MM.1S (cell line): ENCODE data around the gene PRPH2.

Experiments used
- DNase-seq: peaks from one replicate; pipeline ENCODE4 v3.0.0-alpha.2; 2015
- H2AFZ ChIP-seq: fragments of 300-600 bp; sonication (generic); 2 replicates; pipeline ENCODE4 v1.6.0; 2016; ENCODE audit warnings: antibody characterized with exemption, low read length
- H3F3A ChIP-seq: fragments of 300-600 bp; sonication (generic); 2 replicates; pipeline ENCODE4 v1.6.1; 2016; ENCODE audit warnings: mild to moderate bottlenecking, antibody characterized with exemption, low read length, moderate library complexity, mixed read lengths; ENCODE audit not compliant: insufficient read depth
- H3K27ac ChIP-seq: fragments of 300-600 bp; sonication (generic); 2 replicates; pipeline ENCODE4 v1.5.1; 2016; ENCODE audit warnings: mild to moderate bottlenecking, low read length
- H3K27me3 ChIP-seq: fragments of 300-600 bp; sonication (generic); replicated peaks from 2 replicates; pipeline ENCODE4 v1.6.0; 2016; ENCODE audit warnings: low read length; ENCODE audit not compliant: insufficient read depth
- H3K36me3 ChIP-seq: fragments of 300-600 bp; sonication (generic); replicated peaks from 2 replicates; pipeline ENCODE4 v1.6.1; 2016; ENCODE audit warnings: mild to moderate bottlenecking, low read length, mixed read lengths; ENCODE audit not compliant: insufficient read depth
- H3K4me1 ChIP-seq: fragments of 300-600 bp; sonication (generic); 2 replicates; pipeline ENCODE4 v1.6.1; 2016; ENCODE audit warnings: low read length, mixed read lengths
- H3K4me2 ChIP-seq: fragments of 300-600 bp; sonication (generic); 2 replicates; pipeline ENCODE4 v1.6.0; 2016; ENCODE audit warnings: low read depth, low read length
- H3K4me3 ChIP-seq: fragments of 300-600 bp; sonication (generic); 2 replicates; pipeline ENCODE4 v1.5.1; 2016; ENCODE audit warnings: low read length, mixed read lengths
- H3K79me2 ChIP-seq: fragments of 300-600 bp; sonication (generic); 2 replicates; pipeline ENCODE4 v1.6.1; 2016; ENCODE audit warnings: mixed run types, low read length, mixed read lengths
- H3K9ac ChIP-seq: fragments of 300-600 bp; sonication (generic); 2 replicates; pipeline ENCODE4 v1.6.1; 2016; ENCODE audit warnings: low read length, mixed read lengths
- H3K9me2 ChIP-seq: fragments of 300-600 bp; sonication (generic); replicated peaks from 2 replicates; pipeline ENCODE4 v1.6.1; 2016; ENCODE audit warnings: mild to moderate bottlenecking, low read length, mixed read lengths; ENCODE audit not compliant: insufficient read depth
- H3K9me3 ChIP-seq: fragments of 300-600 bp; sonication (generic); replicated peaks from 2 replicates; pipeline ENCODE4 v1.6.1; 2016; ENCODE audit warnings: mild to moderate bottlenecking, low read length, mixed read lengths; ENCODE audit not compliant: insufficient read depth
- H4K20me1 ChIP-seq: fragments of 300-600 bp; sonication (generic); 2 replicates; pipeline ENCODE4 v1.6.1; 2016; ENCODE audit warnings: mild to moderate bottlenecking, low read length, moderate library complexity, mixed read lengths; ENCODE audit not compliant: insufficient read depth
- CTCF ChIP-seq: fragments of 300-600 bp; sonication (generic); IDR thresholded peaks from 2 replicates; pipeline ENCODE4 v1.5.1; 2016; ENCODE audit warnings: antibody characterized with exemption, low read length, mixed read lengths
- EZH2 ChIP-seq: fragments of 300-600 bp; sonication (generic); optimal IDR thresholded peaks from 2 replicates; pipeline ENCODE3; 2017; ENCODE audit warnings: low read depth, mild to moderate bottlenecking, antibody characterized with exemption, low read length, mixed read lengths
- EZH2phosphoT487 ChIP-seq: fragments of 300-600 bp; sonication (generic); IDR thresholded peaks from 2 replicates; pipeline ENCODE4 v1.6.1; 2018; ENCODE audit warnings: antibody characterized with exemption, low read length

The PRPH2 gene

GRCh38 chr6:42693725-42694323 lies 28.6 kb downstream of the PRPH2 start:
- H3K9ac ChIP-seq = no peak overlapping the region
- H3K27me3 ChIP-seq = no peaks in the 10 kb centered on the region
- no peaks in the 10 kb centered on the region for H3K9me2 ChIP-seq
- 0 out of 2 replicates have a peak, but pooled peaks cover 4% of the 10 kb centered on the region for H3K36me3 ChIP-seq
- H3K4me3 ChIP-seq = no peak overlapping the region
- no peaks in the 10 kb centered on the region for H3F3A ChIP-seq
- H4K20me1 ChIP-seq = no peaks in the 10 kb centered on the region
- H2AFZ ChIP-seq = no peak overlapping the region
- no peaks in the 10 kb centered on the region for H3K4me1 ChIP-seq
- DNase-seq = no peak
- no peak for TF ChIP-seq EZH2
- TF ChIP-seq CTCF = no peak
- no peak for TF ChIP-seq EZH2phosphoT487
- H3K9me3 ChIP-seq = no peaks in the 10 kb centered on the region
- H3K79me2 ChIP-seq = no peaks in the 10 kb centered on the region
- H3K27ac ChIP-seq = no peak overlapping the region
- H3K4me2 ChIP-seq = no peak overlapping the region

GRCh38 chr6:42692137-42692911 lies 30.1 kb downstream of the PRPH2 start:
- H3K27ac ChIP-seq = no peak overlapping the region
- no peak overlapping the region for H3K9ac ChIP-seq
- no peak overlapping the region for H3K4me2 ChIP-seq

GRCh38 chr6:42690872-42691271 lies 31.5 kb downstream of the PRPH2 start:
- H3F3A ChIP-seq = no peaks in the 10 kb centered on the region
- no peak overlapping the region for H3K27ac ChIP-seq
- H3K79me2 ChIP-seq = no peaks in the 10 kb centered on the region
- H3K9me3 ChIP-seq = no peaks in the 10 kb centered on the region
- H4K20me1 ChIP-seq = no peaks in the 10 kb centered on the region
- no peak overlapping the region for H3K4me3 ChIP-seq
- H3K9ac ChIP-seq = no peak overlapping the region
- no peak for DNase-seq
- H3K27me3 ChIP-seq = no peaks in the 10 kb centered on the region
- no peak for TF ChIP-seq CTCF
- TF ChIP-seq EZH2phosphoT487 = no peak
- TF ChIP-seq EZH2 = no peak
- no peaks in the 10 kb centered on the region for H3K9me2 ChIP-seq
- H3K4me2 ChIP-seq = no peak overlapping the region
- H3K36me3 ChIP-seq = 0 out of 2 replicates have a peak, but pooled peaks cover 4% of the 10 kb centered on the region
- H3K4me1 ChIP-seq = no peaks in the 10 kb centered on the region
- H2AFZ ChIP-seq = no peak overlapping the region

More at GRCh38 chr6:42692137-42692911, 30.1 kb downstream of the PRPH2 start:
- Histone ChIP-seq H3K36me3 (0 out of 2 replicates have a peak, but pooled peaks cover 4% of the 10 kb centered on the region), H3K4me3 (no peak overlapping the region), H2AFZ (no peak overlapping the region), H3F3A (no peaks in the 10 kb centered on the region), H4K20me1 (no peaks in the 10 kb centered on the region), H3K79me2 (no peaks in the 10 kb centered on the region), H3K9me3 (no peaks in the 10 kb centered on the region), H3K27me3 (no peaks in the 10 kb centered on the region), H3K9me2 (no peaks in the 10 kb centered on the region), H3K4me1 (no peaks in the 10 kb centered on the region)
- DNase-seq = no peak
- TF ChIP-seq EZH2phosphoT487 (no peak), EZH2 (no peak), CTCF (no peak)
